Naive thymus-derived CD8-positive, alpha-beta T cell (primary cell): ENCODE data around the gene POLH. TPM values are rescaled to one million over a fixed set of nuclear protein-coding genes. Genes with fewer than 3 reads are reported as not detected.
"Not testable (repeated sequence)": the region's sequence is repeated elsewhere in the genome, so short reads cannot be mapped to it uniquely, and the experiment has no call there.

Experiments used
- ATAC-seq, 2 donors: fragments of 150-1000 bp; cut with Tn5 transposase in 1 of 2; sonication (Bioruptor Pico), chemical (Tn5 transposase) in 1 of 2; 1 replicate in 1 of 2; 2 replicates in 1 of 2; pipeline ENCODE4 v1.10.0; 2021; ENCODE audit warnings: mild to moderate bottlenecking in 2 of 2, moderate library complexity in 2 of 2
- POLR2A ChIA-PET: fragments of 350-600 bp; sonication (Branson Sonifier 250); formaldehyde crosslinking; loops from one replicate; lab custom pipeline; 2021; ENCODE audit warnings: antibody characterized with exemption; lab: Charles Lee
- DNase-seq, 10 donors: peaks; one replicate each; pipeline versions ENCODE4 v3.0.0 to v3.0.0-alpha.2; 2020 to 2022
- H3K27ac Mint-ChIP-seq, 10 donors: one replicate each; pipeline ENCODE4 v1.8.0; 2020 to 2022; ENCODE audit warnings: mild to moderate bottlenecking in 10 of 10, mixed read lengths in 10 of 10, moderate library complexity in 4 of 10, inconsistent platforms in 1 of 10
- H3K27me3 Mint-ChIP-seq, 5 donors: one replicate each; pipeline ENCODE4 v1.8.0; 2021 to 2022; ENCODE audit warnings: mixed read lengths in 5 of 5
- H3K36me3 Mint-ChIP-seq, 3 donors: one replicate each; pipeline ENCODE4 v1.8.0; 2020 to 2022; ENCODE audit warnings: mixed read lengths in 3 of 3, mild to moderate bottlenecking in 2 of 3, inconsistent platforms in 1 of 3
- H3K4me1 Mint-ChIP-seq, 4 donors: one replicate each; pipeline ENCODE4 v1.8.0; 2021 to 2022; ENCODE audit warnings: mixed read lengths in 4 of 4
- H3K4me3 Mint-ChIP-seq, 10 donors: one replicate each; pipeline ENCODE4 v1.8.0; 2020 to 2022; ENCODE audit warnings: mild to moderate bottlenecking in 10 of 10, mixed read lengths in 10 of 10, moderate library complexity in 6 of 10, inconsistent platforms in 1 of 10
- H3K9me3 Mint-ChIP-seq, 9 donors: one replicate each; pipeline ENCODE4 v1.8.0; 2020 to 2022; ENCODE audit warnings: mixed read lengths in 9 of 9, mild to moderate bottlenecking in 3 of 9, inconsistent platforms in 1 of 9, moderate library complexity in 1 of 9
- polyA plus RNA-seq, 3 donors: library from polyadenylated mRNA; unstranded; fragments of 300-500 nt; fragmentation: Illumina TruSeq; gene quantifications; one replicate each; pipeline ENCODE4 v1.2.3, GENCODE V29; 2021
- total RNA-seq, 8 experiments: library from RNA in 2 of 8; stranded (reverse) in 2 of 8; gene quantifications; one replicate each; pipeline ENCODE4 v1.2.3 and lab custom pipeline; 2021 to 2026

POLH gene
- total and polyA plus RNA-seq, 5 experiments from 2014 or later, result 5.9 to 26.5 (median 18.9) TPM

DNA sequence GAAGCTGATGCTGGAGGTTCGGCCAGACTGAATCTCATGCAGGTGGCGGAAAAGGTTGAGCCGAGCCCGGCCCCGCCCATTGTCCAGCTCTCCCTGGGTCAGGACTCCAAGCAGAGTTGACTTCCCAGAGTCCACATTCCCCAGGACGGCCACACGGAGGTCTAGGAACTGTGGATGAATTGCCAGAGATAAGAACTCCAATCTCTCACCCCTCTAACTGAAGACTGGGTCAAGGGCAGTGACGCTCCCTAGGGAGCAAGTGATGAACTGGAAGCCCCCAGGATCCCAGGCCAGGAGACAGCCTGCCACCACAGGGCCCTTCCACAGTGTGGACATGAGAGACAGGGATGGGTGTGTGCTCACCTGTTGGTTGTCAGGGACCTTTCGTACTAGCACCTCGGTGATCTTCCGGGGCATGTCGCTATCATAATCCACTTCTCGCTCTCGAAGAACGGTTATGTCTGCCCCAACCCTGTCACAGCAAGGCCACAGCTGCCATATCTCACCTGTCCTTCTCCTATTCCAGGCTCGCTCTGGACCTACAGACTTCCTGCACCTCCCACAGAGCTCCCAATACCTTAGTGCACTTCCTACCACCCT is 49.5 kb downstream of the POLH start:
- Mint-ChIP-seq H3K27ac (peak overlapping the region in 5 of 10 donors; percentile 7 to 81 (median 41)), H3K4me1 (peaks cover 24 to 47% (median 34%) of the 10 kb centered on the region in 4 donors), H3K36me3 (peaks cover 0 to 58% (median 5%) of the 10 kb centered on the region in 3 donors), H3K9me3 (no peaks in the 10 kb centered on the region), H3K4me3 (no peak overlapping the region), H3K27me3 (no peaks in the 10 kb centered on the region)
- no peak for DNase-seq
- no peak for ATAC-seq
- POLR2A ChIA-PET, result no interaction called here

DNA sequence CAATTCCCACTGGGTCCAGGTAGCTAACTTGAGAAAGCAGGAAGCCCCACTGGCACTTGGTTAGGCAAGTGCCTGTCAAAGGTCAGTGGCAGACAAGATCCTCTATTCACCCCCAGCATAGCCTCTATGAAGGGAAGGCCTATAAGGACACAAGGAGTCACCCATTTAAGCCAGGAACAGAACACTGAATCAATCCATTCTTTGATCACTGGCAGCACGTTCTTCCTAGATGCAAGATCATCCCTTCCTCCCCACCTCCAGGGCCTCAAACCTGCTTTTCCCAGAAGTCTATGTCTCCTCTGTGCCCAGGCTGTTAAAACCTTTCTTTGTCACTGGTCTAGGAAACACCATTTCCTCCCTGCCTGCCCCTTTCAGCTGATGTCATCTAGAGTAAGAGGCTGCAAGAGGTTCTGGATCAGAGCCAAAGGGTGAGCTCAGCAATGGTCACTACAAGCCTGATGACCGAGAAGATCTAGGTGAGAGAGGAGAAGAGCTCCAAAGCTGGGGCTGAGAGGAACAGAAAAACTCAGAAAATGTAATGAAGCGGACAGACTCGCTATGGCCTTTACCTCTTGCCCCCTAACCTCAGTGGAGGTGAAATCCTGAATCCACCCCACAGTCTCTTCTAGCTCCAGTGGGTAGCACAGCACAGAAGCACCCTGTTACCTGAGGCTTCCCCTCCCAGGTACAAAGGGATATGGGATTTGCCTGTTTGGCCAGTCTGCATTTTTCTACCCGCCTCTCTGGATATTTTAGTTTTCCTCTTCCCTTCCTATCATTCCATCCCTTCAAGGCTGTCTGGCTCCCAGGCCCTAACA is 51.2 kb downstream of the POLH start:
- peak overlapping the region; percentile 21 to 99 (median 68) for H3K4me3 Mint-ChIP-seq
- H3K27me3 Mint-ChIP-seq, result no peaks in the 10 kb centered on the region
- peaks cover 0 to 44% (median 1%) of the 10 kb centered on the region in 3 donors for H3K36me3 Mint-ChIP-seq
- peaks cover 24 to 43% (median 38%) of the 10 kb centered on the region in 4 donors for H3K4me1 Mint-ChIP-seq
- POLR2A ChIA-PET, result interaction anchor here (1.6 kb wide), 1 partner anchor 8 kb away, joined by 4 read pairs; the partner anchor contains the start of gene MAD2L1BP
- no peak for ATAC-seq
- no peak for DNase-seq
- peak overlapping the region in 9 of 10 donors; percentile 31 to 81 (median 54) for H3K27ac Mint-ChIP-seq
- H3K9me3 Mint-ChIP-seq, result no peaks in the 10 kb centered on the region

DNA sequence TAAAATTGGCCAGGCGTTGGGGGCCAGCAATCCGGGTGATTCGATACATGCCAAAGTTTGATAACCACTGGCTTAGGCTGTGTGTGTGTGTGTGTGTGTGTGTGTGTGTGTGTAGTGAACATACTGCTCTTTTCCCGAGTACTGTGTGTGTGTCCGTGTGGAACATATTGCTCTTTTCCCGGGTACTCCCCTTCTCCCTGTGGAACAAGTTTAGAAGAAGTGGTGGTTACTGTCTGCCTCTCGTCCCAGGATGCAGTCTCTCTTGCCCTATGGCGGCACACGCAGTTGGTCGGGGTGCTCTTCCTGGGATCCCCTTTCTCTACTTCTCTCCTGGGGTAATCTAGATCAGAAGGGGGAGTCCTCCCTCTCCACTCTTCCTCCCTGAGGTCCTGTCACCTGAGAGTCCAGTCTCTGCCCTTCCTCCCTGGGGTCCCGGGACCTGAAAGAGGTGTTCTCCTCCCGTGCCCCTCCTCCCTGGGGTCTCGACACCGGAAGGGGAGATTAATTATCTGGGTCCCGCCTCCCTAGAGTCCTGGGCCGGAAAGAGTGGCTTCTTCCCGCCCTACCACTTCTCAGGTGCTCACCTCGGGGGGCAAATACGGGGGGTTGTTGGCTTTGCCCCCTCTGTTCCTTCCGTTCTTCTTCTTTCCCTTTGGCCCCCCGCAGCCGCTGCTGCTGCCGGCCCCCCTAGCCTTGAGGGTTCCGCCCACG is 52.6 kb downstream of the POLH start:
- DNase-seq (peak in 8 of 10 donors; percentile 29 to 77 (median 55)), ATAC-seq (peak; percentile 37 to 50)
- Mint-ChIP-seq H3K4me1 (peaks cover 24 to 41% (median 38%) of the 10 kb centered on the region in 4 donors), H3K36me3 (peaks cover 0 to 31% (median 1%) of the 10 kb centered on the region in 3 donors), H3K9me3 (no peaks in the 10 kb centered on the region), H3K4me3 (peak overlapping the region; percentile 96 to 100 (median 99)), H3K27ac (peak overlapping the region; percentile 95 to 98 (median 97)), H3K27me3 (no peaks in the 10 kb centered on the region)
- POLR2A ChIA-PET, result interaction anchor here (0.9 to 2.0 kb wide), 8 partner anchors 12 to 619 kb away, joined by 3 to 8 read pairs (median 6); partner anchors contain the start of genes HSP90AB1, RSPH9 and ZNF318

DNA sequence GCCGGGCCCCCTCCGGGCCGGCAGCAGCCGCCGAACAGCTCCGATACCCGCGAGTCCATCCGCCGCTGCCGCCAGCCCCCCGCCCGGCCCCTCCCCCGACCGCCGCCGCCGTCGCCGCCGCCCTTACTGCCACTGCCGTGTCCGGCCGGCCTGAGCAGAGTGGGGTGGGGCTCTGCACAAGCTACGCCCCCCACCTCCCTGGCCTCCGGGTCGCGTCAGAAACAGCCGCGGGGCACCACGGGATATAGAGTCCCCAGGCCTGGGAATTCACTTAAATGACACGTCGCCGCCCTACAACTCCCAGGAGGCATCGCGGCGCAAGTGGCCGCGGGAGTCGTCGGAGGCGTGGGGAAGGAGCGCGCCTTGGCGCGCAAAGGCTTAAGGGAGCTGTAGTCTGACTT is 53.1 kb downstream of the POLH start, which contains the start of gene GTPBP2:
Gene GTPBP2, minus strand, starts transcription at position 161 of the 401 bp plus-strand sequence. Its CDS starts 102 bp downstream, at position 59.
- Mint-ChIP-seq H3K4me1 (peaks cover 24 to 43% (median 40%) of the 10 kb centered on the region in 4 donors), H3K4me3 (peak within 1 kb of the TSS; percentile 96 to 100 (median 99)), H3K27ac (peak within 1 kb of the TSS; percentile 95 to 98 (median 98)), H3K27me3 (no peaks in the 10 kb centered on the region), H3K36me3 (peaks cover 0 to 26% (median 1%) of the 10 kb centered on the region in 3 donors), H3K9me3 (no peaks in the 10 kb centered on the region)
- peak; percentile 88 to 89 for ATAC-seq
- POLR2A ChIA-PET, result interaction anchor here (0.8 to 2.0 kb wide), 14 partner anchors 11 to 618 kb away, joined by 3 to 8 read pairs (median 4); partner anchors contain the start of genes HSP90AB1, MRPS18A, POLH and RSPH9
- peak; percentile 86 to 97 (median 93) for DNase-seq

DNA sequence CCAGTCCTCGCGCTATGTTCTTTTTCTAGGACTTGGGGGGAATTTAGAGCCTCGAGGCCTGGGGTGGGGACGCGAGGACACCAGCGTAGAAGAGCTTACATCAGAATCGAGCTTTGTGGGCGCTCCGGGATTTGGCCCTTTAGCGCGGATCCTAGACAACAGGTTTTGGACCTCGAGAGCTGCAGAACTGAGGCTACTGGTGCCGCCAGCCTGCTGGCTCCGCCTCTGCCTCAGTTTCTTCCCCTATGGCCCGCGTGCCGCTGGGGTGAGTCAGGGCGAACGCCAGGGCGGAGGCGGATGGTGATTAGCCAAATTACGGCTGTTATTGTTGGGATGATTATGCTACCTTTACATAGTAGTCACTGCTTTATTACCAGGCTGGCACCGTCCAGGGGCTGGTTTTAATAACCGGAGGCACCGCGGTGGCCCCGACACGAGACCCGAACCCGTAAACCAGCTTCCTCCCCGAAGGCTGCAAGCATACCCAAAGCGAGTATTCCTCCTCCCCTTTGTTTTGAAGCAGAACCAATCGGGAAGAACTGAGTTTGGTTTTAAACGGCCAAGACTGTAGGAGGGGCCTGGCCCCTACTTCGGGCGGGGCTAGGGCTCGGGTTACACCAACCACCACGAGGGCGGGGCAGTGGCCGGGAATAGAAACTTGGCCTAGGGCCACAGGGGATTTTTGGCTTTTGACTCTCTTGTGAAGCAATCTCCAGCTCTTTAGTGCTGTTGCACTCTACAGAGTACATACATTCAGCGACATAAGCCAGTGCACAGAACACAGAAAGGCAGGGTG is 53.7 kb downstream of the POLH start:
- DNase-seq, result peak; percentile 70 to 89 (median 78)
- ATAC-seq, result peak; percentile 59 to 61
- no peaks in the 10 kb centered on the region for H3K27me3 Mint-ChIP-seq
- peaks cover 24 to 45% (median 42%) of the 10 kb centered on the region in 4 donors for H3K4me1 Mint-ChIP-seq
- peak overlapping the region; percentile 95 to 98 (median 98) for H3K27ac Mint-ChIP-seq
- peaks cover 0 to 21% (median 0%) of the 10 kb centered on the region in 3 donors for H3K36me3 Mint-ChIP-seq
- peak overlapping the region; percentile 96 to 100 (median 99) for H3K4me3 Mint-ChIP-seq
- POLR2A ChIA-PET, result interaction anchor here (0.5 to 2.0 kb wide), 17 partner anchors 10 to 1415 kb away, joined by 3 to 8 read pairs (median 4); partner anchors contain the start of genes HSP90AB1, MRPS18A, POLH and POLR1C
- H3K9me3 Mint-ChIP-seq, result no peaks in the 10 kb centered on the region

DNA sequence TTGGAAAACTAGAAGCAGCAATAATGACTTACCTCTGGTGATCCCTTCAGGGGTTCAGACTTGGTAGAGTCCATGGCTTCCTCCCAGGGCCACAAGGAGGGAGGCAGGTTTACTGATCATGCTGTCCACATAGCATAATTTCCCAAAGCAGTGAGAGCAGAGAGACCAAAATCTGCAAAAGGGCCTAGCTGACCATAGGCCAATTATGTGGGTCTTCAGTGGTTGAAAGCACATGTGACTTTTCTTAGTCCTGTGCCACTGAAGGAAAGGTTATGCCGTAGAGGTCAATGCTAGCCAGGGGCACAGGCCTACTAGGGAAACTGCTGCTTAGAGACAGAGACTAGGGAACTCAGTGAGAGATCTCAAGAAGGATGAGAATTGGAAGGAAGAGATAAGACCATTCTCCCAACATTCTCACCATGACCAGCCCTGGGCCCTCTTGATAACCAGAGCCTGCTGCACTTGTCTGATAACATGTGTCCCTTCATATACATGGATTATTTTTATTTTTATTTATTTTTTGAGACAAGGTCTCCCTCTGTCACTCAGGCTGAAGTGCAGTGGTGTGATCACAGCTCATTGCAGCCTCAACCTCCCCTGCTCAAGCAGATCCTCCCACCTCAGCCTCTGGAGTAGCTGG is 55.1 kb downstream of the POLH start:
- no peaks in the 10 kb centered on the region for H3K9me3 Mint-ChIP-seq
- no peak for DNase-seq
- peak overlapping the region in 8 of 10 donors; percentile 66 to 86 (median 78) for H3K27ac Mint-ChIP-seq
- H3K4me3 Mint-ChIP-seq, result peak overlapping the region in 7 of 10 donors; percentile 6 to 77 (median 57)
- H3K36me3 Mint-ChIP-seq, result peaks cover 0 to 10% (median 0%) of the 10 kb centered on the region in 3 donors
- peaks cover 29 to 56% (median 53%) of the 10 kb centered on the region in 4 donors for H3K4me1 Mint-ChIP-seq
- ATAC-seq, result no peak
- H3K27me3 Mint-ChIP-seq, result peaks cover 0 to 2% (median 0%) of the 10 kb centered on the region in 5 donors
- POLR2A ChIA-PET, result no interaction called here

DNA sequence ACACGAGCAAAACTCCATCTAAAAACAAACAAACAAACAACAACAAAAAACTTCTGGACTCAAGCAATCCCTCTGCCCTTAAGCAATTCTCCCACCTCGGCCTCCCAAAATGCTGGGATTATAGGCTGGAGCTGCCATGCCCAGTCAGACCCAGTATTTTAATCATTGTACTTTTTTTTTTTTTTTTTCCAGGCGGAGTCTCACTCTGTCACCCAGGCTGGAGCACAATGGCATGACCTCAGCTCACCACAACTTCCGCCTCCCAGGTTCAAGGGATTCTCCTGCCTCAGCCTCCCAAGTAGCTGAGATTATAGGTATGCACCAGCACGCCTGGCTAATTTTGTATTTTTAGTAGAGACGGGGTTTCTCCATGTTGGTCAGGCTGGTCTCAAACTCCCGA is 57.0 kb downstream of the POLH start:
- H3K4me1 Mint-ChIP-seq, result peaks cover 23 to 56% (median 48%) of the 10 kb centered on the region in 4 donors
- ATAC-seq, H3K9me3 Mint-ChIP-seq, H3K4me3 Mint-ChIP-seq, POLR2A ChIA-PET, H3K27me3 Mint-ChIP-seq, H3K36me3 Mint-ChIP-seq, H3K27ac Mint-ChIP-seq, DNase-seq: not testable (repeated sequence)

DNA sequence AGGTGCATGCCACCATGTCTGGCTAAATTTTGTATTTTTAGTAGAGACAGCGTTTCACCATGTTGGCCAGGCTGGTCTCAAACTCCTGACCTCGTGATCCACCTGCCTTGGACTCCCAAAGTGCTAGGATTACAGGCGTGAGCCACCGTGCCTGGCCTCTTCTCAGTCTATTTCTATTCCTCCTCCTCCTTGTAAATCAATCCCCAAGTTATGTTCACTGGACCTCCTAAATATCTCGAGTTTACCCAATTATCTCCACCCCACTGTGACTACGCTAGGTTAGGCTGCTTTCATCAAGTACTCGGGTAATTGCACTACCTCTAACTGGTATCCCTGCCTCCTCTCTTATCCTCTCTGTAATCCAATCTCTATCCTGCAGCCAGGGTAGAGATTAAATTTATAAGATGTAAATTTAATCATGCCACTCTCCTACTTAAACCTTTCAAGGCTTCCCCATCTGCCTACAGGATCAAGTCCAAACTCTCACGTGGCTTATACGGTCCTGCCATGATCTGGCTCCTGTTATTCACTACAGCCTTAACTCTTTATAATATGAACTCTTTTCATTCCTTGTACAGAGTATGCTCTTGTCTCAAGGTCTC is 58.8 kb downstream of the POLH start:
- Mint-ChIP-seq H3K4me1 (peaks cover 24 to 64% (median 51%) of the 10 kb centered on the region in 4 donors), H3K4me3 (peak overlapping the region; percentile 92 to 99 (median 98)), H3K27me3 (peaks cover 0 to 2% (median 0%) of the 10 kb centered on the region in 5 donors), H3K36me3 (peaks cover 0 to 27% (median 6%) of the 10 kb centered on the region in 3 donors), H3K27ac (peak overlapping the region; percentile 93 to 98 (median 97)), H3K9me3 (no peaks in the 10 kb centered on the region)
- no peak for ATAC-seq
- no peak for DNase-seq
- POLR2A ChIA-PET, result interaction anchor here (0.8 to 1.9 kb wide), 4 partner anchors 8 to 113 kb away, joined by 3 to 8 read pairs (median 4); partner anchors contain the start of genes POLH, RSPH9 and XPO5

DNA sequence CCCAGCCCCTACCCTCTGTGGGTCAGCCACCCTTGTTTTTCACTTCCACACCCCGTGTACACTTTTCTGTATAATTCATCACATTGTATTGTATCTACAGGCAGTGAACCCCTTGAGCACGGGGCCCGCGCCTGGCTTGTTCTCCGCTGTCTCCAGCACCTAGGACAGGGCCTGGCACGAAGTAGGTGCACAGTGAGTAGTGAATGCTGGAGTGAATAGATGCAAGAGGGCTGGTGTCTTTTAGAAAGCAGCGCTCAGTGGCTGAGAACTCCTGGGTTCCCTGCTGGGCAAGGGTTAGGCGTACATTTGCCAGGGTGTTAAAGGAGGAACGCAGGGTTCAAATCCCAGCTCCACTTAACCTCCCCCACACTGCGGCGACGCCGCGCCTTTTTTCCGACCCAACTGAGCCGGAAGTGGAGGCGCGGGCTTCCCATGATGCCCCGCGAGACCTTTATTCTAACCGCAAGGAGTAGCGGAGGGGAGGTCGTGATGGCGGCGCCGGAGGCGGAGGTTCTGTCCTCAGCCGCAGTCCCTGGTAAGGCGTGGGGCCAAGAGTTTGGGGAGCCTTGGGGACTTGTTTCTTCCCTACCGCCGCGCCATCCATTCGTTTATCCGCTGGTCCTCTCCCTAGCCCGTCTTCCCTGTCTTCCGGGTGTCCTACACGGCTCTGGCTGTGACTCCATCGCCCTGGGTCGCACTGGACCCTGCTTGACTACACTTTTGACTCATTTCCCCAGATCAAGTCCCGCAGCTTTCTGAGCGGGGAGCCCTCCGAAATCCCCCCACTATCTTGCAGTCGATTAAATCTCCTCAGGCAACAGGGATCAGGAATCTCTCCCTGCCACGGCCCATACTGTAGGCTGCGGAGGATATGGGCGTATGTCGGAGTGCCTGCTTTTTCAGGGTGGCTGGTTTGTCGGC is 59.7 kb downstream of the POLH start, which contains the start of gene MAD2L1BP:
Gene MAD2L1BP, plus strand, starts transcription at position 454 of the 921 bp plus-strand sequence. Its CDS starts 36 bp downstream, at position 490.
- peaks cover 0 to 36% (median 12%) of the 10 kb centered on the region in 3 donors for H3K36me3 Mint-ChIP-seq
- H3K4me1 Mint-ChIP-seq, result peaks cover 26 to 66% (median 54%) of the 10 kb centered on the region in 4 donors
- H3K27ac Mint-ChIP-seq, result peak within 1 kb of the TSS; percentile 93 to 98 (median 97)
- POLR2A ChIA-PET, result interaction anchor here (0.6 to 1.9 kb wide), 7 partner anchors 9 to 119 kb away, joined by 3 to 8 read pairs (median 4); partner anchors contain the start of genes POLH, POLR1C, RSPH9 and XPO5
- H3K27me3 Mint-ChIP-seq, result peaks cover 0 to 2% (median 0%) of the 10 kb centered on the region in 5 donors
- DNase-seq (peak; percentile 71 to 93 (median 83)), ATAC-seq (peak; percentile 91 to 93)
- no peaks in the 10 kb centered on the region for H3K9me3 Mint-ChIP-seq
- H3K4me3 Mint-ChIP-seq, result peak within 1 kb of the TSS; percentile 92 to 99 (median 98)
